Activated T-helper 2 cell treated with anti-CD3 and anti-CD28 coated beads, Interferon-gamma antibody, Interleukin-2, Interleukin-4, amounts not matched to agents 10 μg/mL and 5 μg/mL and 100 μg/mL, durations not matched to agents 14 hours and 24 hours and 36 hours (primary cell): ENCODE results near the gene RGS21. TPM values are rescaled to one million over a fixed set of nuclear protein-coding genes. Genes with fewer than 3 reads are reported as not detected.
"Not testable (repeated sequence)": the region's sequence is repeated elsewhere in the genome, so short reads cannot be mapped to it uniquely, and the experiment has no call there.

ENCODE experiments used
- DNase-seq: peaks from one replicate; pipeline ENCODE4 v3.0.0; 2021; ENCODE audit warnings: low spot score
- H3K27ac Mint-ChIP-seq: one replicate; pipeline ENCODE4 v1.8.0; 2021; ENCODE audit warnings: mixed read lengths
- H3K27me3 Mint-ChIP-seq: one replicate; pipeline ENCODE4 v1.8.0; 2021; ENCODE audit warnings: low read depth, mixed read lengths
- H3K36me3 Mint-ChIP-seq: one replicate; pipeline ENCODE4 v1.8.0; 2021; ENCODE audit warnings: low read depth, mixed read lengths
- H3K4me1 Mint-ChIP-seq: one replicate; pipeline ENCODE4 v1.8.0; 2021; ENCODE audit warnings: low read depth, mixed read lengths
- H3K4me3 Mint-ChIP-seq: one replicate; pipeline ENCODE4 v1.8.0; 2021; ENCODE audit warnings: low read depth, mild to moderate bottlenecking, moderate library complexity, mixed read lengths
- H3K9me3 Mint-ChIP-seq: one replicate; pipeline ENCODE4 v1.8.0; 2021; ENCODE audit warnings: mixed read lengths
- intact Hi-C: fragments of 100-400 bp; cut with micrococcal nuclease; formaldehyde crosslinking; loops from one replicate; pipeline ENCODE4 v1.15.1; 2023
- total RNA-seq: library from RNA; stranded (reverse); gene quantifications from 2 replicates; pipeline ENCODE4 v1.2.3, GENCODE V29; 2022

Gene RGS21
- total RNA-seq: not detected in 2 replicates

GRCh38 chr1:192316942-192317450, at the start of gene RGS21:
RGS21 (plus strand) TSS chr1:192316992; CDS start chr1:192343037, 26,045 bp downstream.
- Mint-ChIP-seq H3K4me3 (no peak within 1 kb of the TSS), H3K4me1 (no peaks in the 10 kb centered on the region), H3K27ac (no peak within 1 kb of the TSS), H3K36me3 (no peaks in the 10 kb centered on the region), H3K27me3 (no peaks in the 10 kb centered on the region), H3K9me3 (no peaks in the 10 kb centered on the region)
- DNase-seq: no peak
- intact Hi-C loops: no loop called here

- intact Hi-C loops: no loop called here
- no peak overlapping the region for H3K27ac Mint-ChIP-seq
- no peaks in the 10 kb centered on the region for H3K36me3 Mint-ChIP-seq
- H3K4me3 Mint-ChIP-seq: no peak overlapping the region
- no peaks in the 10 kb centered on the region for H3K9me3 Mint-ChIP-seq
- no peak for DNase-seq
- H3K4me1 Mint-ChIP-seq: no peaks in the 10 kb centered on the region
- no peaks in the 10 kb centered on the region for H3K27me3 Mint-ChIP-seq
Observed at GRCh38 chr1:192268468-192269052, 48.2 kb upstream of the RGS21 start.

- Mint-ChIP-seq H3K27me3 (no peaks in the 10 kb centered on the region), H3K36me3 (no peaks in the 10 kb centered on the region), H3K4me1 (no peaks in the 10 kb centered on the region), H3K4me3 (no peak overlapping the region), H3K9me3 (no peaks in the 10 kb centered on the region), H3K27ac (no peak overlapping the region)
- DNase-seq: no peak
- intact Hi-C loops: no loop called here
Observed at GRCh38 chr1:192270398-192270797, 46.4 kb upstream of the RGS21 start.

GRCh38 chr1:192272732-192273131, 44.1 kb upstream of the RGS21 start:
- Mint-ChIP-seq H3K27ac (no peak overlapping the region), H3K4me1 (no peaks in the 10 kb centered on the region)

GRCh38 chr1:192274588-192274987, 42.2 kb upstream of the RGS21 start:
- H3K27me3 Mint-ChIP-seq: no peaks in the 10 kb centered on the region
- H3K36me3 Mint-ChIP-seq: no peaks in the 10 kb centered on the region
- H3K9me3 Mint-ChIP-seq: no peaks in the 10 kb centered on the region
- no peak overlapping the region for H3K27ac Mint-ChIP-seq
- DNase-seq: no peak
- no peak overlapping the region for H3K4me3 Mint-ChIP-seq
- intact Hi-C loops: no loop called here
- no peaks in the 10 kb centered on the region for H3K4me1 Mint-ChIP-seq

More at GRCh38 chr1:192272732-192273131, 44.1 kb upstream of the RGS21 start:
- Mint-ChIP-seq H3K27me3 (no peaks in the 10 kb centered on the region), H3K4me3 (no peak overlapping the region), H3K36me3 (no peaks in the 10 kb centered on the region), H3K9me3 (no peaks in the 10 kb centered on the region)
- intact Hi-C loops: no loop called here
- no peak for DNase-seq

- no peak overlapping the region for H3K4me3 Mint-ChIP-seq
- no peak for DNase-seq
- H3K4me1 Mint-ChIP-seq: no peaks in the 10 kb centered on the region
- intact Hi-C loops: no loop called here
- H3K27me3 Mint-ChIP-seq: no peaks in the 10 kb centered on the region
- no peak overlapping the region for H3K27ac Mint-ChIP-seq
- H3K36me3 Mint-ChIP-seq: no peaks in the 10 kb centered on the region
- H3K9me3 Mint-ChIP-seq: peaks cover under 1% of the 10 kb centered on the region
Observed at GRCh38 chr1:192277635-192278034, 39.2 kb upstream of the RGS21 start.

- Mint-ChIP-seq H3K36me3 (no peaks in the 10 kb centered on the region), H3K27me3 (no peaks in the 10 kb centered on the region), H3K4me1 (no peaks in the 10 kb centered on the region), H3K4me3 (no peak overlapping the region), H3K9me3 (peaks cover 23% of the 10 kb centered on the region), H3K27ac (no peak overlapping the region)
- no peak for DNase-seq
- intact Hi-C loops: no loop called here
Observed at GRCh38 chr1:192284927-192285326, 31.9 kb upstream of the RGS21 start.

- Mint-ChIP-seq H3K27me3 (no peaks in the 10 kb centered on the region), H3K4me3 (no peak overlapping the region), H3K4me1 (no peaks in the 10 kb centered on the region), H3K36me3 (no peaks in the 10 kb centered on the region), H3K9me3 (peaks cover 7% of the 10 kb centered on the region), H3K27ac (no peak overlapping the region)
- DNase-seq: no peak
- intact Hi-C loops: no loop called here
Observed at GRCh38 chr1:192303029-192303428, 13.8 kb upstream of the RGS21 start.

- intact Hi-C loops, H3K4me3 Mint-ChIP-seq, H3K36me3 Mint-ChIP-seq, H3K9me3 Mint-ChIP-seq, H3K4me1 Mint-ChIP-seq, H3K27me3 Mint-ChIP-seq, DNase-seq, H3K27ac Mint-ChIP-seq: not testable (repeated sequence)
Observed at GRCh38 chr1:192308314-192308713, 8.5 kb upstream of the RGS21 start.

- Mint-ChIP-seq H3K36me3 (no peaks in the 10 kb centered on the region), H3K4me1 (no peaks in the 10 kb centered on the region), H3K4me3 (no peak overlapping the region), H3K27ac (no peak overlapping the region), H3K27me3 (no peaks in the 10 kb centered on the region), H3K9me3 (peaks cover 8% of the 10 kb centered on the region)
- intact Hi-C loops: no loop called here
- no peak for DNase-seq
Observed at GRCh38 chr1:192311281-192311680, 5.5 kb upstream of the RGS21 start.

- no peaks in the 10 kb centered on the region for H3K36me3 Mint-ChIP-seq
Observed at GRCh38 chr1:192327997-192328396, 11.2 kb downstream of the RGS21 start.

GRCh38 chr1:192342842-192343241, 26.1 kb downstream of the RGS21 start:
- no peak for DNase-seq
- intact Hi-C loops: no loop called here
- Mint-ChIP-seq H3K4me1 (no peaks in the 10 kb centered on the region), H3K27ac (no peak overlapping the region), H3K4me3 (no peak overlapping the region), H3K9me3 (no peaks in the 10 kb centered on the region), H3K27me3 (no peaks in the 10 kb centered on the region), H3K36me3 (no peaks in the 10 kb centered on the region)

More at GRCh38 chr1:192327997-192328396, 11.2 kb downstream of the RGS21 start:
- no peak for DNase-seq
- Mint-ChIP-seq H3K4me3 (no peak overlapping the region), H3K27me3 (no peaks in the 10 kb centered on the region), H3K27ac (no peak overlapping the region), H3K4me1 (no peaks in the 10 kb centered on the region), H3K9me3 (no peaks in the 10 kb centered on the region)
- intact Hi-C loops: no loop called here

- intact Hi-C loops: no loop called here
- H3K4me3 Mint-ChIP-seq: no peak overlapping the region
- no peaks in the 10 kb centered on the region for H3K9me3 Mint-ChIP-seq
- H3K36me3 Mint-ChIP-seq: no peaks in the 10 kb centered on the region
- no peaks in the 10 kb centered on the region for H3K27me3 Mint-ChIP-seq
- H3K27ac Mint-ChIP-seq: no peak overlapping the region
- no peak for DNase-seq
- no peaks in the 10 kb centered on the region for H3K4me1 Mint-ChIP-seq
Observed at GRCh38 chr1:192343344-192343743, 26.6 kb downstream of the RGS21 start.

GRCh38 chr1:192349314-192349713, 32.5 kb downstream of the RGS21 start:
- H3K4me1 Mint-ChIP-seq: no peaks in the 10 kb centered on the region

More at GRCh38 chr1:192349314-192349713, 32.5 kb downstream of the RGS21 start:
- Mint-ChIP-seq H3K27ac (no peak overlapping the region), H3K9me3 (no peaks in the 10 kb centered on the region), H3K27me3 (no peaks in the 10 kb centered on the region), H3K36me3 (no peaks in the 10 kb centered on the region), H3K4me3 (no peak overlapping the region)
- DNase-seq: no peak
- intact Hi-C loops: no loop called here
